ENCODE measurements around the gene ARID1B. TPM values are rescaled to one million over a fixed set of nuclear protein-coding genes. Genes with fewer than 3 reads are reported as not detected.

ARID1B gene
- total RNA-seq, 1 experiment from 2014 or later, result 24.2 TPM

DNA sequence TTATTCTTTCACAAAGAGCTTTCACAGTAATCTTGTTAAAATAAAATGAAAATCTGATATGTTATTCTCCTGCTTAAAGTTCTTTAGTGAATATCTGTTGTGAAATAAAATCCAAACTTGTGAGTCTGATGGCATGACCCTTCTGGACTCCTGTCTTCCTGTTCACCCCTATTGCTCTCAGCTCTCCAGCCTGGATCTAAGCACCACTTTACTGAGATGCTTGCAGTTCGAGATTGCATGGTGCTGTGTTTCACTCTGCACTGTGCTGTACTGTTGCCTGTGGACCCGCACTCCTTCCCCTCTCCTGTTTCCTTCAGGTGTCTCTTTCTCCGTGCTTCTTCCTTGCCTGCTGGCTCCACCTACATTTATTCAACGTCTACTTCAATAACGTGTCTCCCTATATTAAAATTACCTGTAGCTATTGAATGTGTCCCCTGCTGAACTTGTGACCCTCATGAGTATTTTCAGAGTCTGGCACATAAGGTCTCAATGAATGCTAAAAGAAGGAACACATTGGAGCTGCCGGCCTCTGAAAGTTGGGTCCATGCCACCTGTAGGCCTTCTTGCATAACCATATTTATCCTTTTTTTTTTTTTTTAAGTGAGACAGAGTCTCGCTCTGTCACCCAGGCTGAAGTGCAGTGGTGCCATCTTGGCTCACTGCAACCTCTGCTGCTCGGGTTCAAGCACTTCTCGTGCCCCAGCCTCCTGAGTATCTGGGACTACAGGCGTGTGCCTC, 100.1 kb downstream of the ARID1B start:
- H3K4me1 ChIP-seq (ENCODE audit: insufficient read depth, low read length), result no peaks in the 10 kb centered on the region
- H3K9ac ChIP-seq (ENCODE audit: low read length), result no peak overlapping the region
- DNase-seq (no peak), ATAC-seq (no peak)
- no peaks in the 10 kb centered on the region for H3K36me3 ChIP-seq (ENCODE audit: low read depth, low read length)
- BruUV-seq (replicated peaks), result no TSS peak
- ChIA-PET POLR2A (ENCODE audit: unreplicated experiment) (no interaction called here), CTCF (no interaction called here)
- no peaks in the 10 kb centered on the region for H3F3A ChIP-seq (ENCODE audit: low read length, unreplicated experiment)
- TF ChIP-seq EZH2 (IDR thresholded peaks at IDR 0.05; ENCODE audit: low read length, unreplicated experiment) (no peak), EZH2phosphoT487 (IDR thresholded peaks at IDR 0.05; ENCODE audit: borderline replicate concordance, low read length) (no peak)
- TF ChIP-seq, protein P1, sequence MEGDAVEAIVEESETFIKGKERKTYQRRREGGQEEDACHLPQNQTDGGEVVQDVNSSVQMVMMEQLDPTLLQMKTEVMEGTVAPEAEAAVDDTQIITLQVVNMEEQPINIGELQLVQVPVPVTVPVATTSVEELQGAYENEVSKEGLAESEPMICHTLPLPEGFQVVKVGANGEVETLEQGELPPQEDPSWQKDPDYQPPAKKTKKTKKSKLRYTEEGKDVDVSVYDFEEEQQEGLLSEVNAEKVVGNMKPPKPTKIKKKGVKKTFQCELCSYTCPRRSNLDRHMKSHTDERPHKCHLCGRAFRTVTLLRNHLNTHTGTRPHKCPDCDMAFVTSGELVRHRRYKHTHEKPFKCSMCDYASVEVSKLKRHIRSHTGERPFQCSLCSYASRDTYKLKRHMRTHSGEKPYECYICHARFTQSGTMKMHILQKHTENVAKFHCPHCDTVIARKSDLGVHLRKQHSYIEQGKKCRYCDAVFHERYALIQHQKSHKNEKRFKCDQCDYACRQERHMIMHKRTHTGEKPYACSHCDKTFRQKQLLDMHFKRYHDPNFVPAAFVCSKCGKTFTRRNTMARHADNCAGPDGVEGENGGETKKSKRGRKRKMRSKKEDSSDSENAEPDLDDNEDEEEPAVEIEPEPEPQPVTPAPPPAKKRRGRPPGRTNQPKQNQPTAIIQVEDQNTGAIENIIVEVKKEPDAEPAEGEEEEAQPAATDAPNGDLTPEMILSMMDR (conservative IDR thresholded peaks at IDR 0.05; ENCODE audit: low read depth, low read length), result no peak
- no peak overlapping the region for H2AFZ ChIP-seq (ENCODE audit: low read length)
- H3K4me2 ChIP-seq (ENCODE audit: low read length), result no peak overlapping the region
- H4K20me1 ChIP-seq (ENCODE audit: low read length), result no peaks in the 10 kb centered on the region
- H3K9me2 ChIP-seq (replicated peaks; ENCODE audit: low read length), result no peaks in the 10 kb centered on the region
- H3K27me3 ChIP-seq (ENCODE audit: low read length), result no peaks in the 10 kb centered on the region
- intact Hi-C loops (cut with micrococcal nuclease), result no loop called here
- no peaks in the 10 kb centered on the region for H3K9me3 ChIP-seq (ENCODE audit: low read length)
- H3K4me3 ChIP-seq (ENCODE audit: low read length), result no peak overlapping the region
- peaks cover 88% of the 10 kb centered on the region for H3K79me2 ChIP-seq (ENCODE audit: low read length)
- no peak overlapping the region for H3K27ac ChIP-seq (ENCODE audit: low read length)

DNA sequence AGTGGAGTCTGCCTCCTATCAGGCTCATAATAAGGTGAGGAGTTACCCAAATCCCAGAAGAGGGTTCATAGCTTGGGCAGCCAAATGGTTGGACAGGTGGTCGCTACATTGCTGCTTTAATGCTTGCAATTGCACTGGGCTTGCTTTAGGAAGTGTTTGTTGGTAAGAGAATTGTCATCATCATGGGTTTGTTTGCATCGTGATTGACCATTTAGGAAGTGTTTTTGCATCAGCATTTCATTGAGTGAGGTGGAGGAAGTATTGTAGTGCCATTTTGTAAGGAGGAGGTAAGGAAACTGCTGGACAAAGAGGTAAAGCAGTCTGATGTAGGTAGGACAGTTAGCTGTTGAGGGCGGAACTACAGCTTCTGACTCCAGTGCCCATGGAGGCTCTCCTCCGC, 101.5 kb downstream of the ARID1B start:
- POLR2A ChIA-PET (ENCODE audit: unreplicated experiment), result no interaction called here
- intact Hi-C loops (cut with micrococcal nuclease), result no loop called here

DNA sequence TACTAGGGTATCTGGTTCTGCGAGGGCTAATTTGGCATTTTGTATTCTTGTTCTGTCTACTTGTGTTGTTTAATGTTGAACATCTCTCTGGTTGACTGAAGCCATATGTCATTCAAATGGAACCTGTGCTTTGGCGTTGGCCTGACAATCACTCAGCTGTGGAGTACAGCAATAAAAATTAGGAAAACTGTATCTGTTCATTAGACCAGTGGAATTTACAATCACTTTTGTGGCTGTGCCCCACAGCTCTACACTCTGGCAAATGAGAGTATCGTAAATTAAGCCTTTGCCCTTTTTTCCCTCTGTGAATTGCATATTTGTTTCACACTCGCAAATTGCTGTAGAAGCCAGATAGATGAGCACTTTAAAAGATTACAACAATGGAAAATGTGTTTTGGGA, 102.0 kb downstream of the ARID1B start:
- no peak for ATAC-seq
- TF ChIP-seq EZH2phosphoT487 (IDR thresholded peaks at IDR 0.05; ENCODE audit: borderline replicate concordance, low read length), result no peak
- TF ChIP-seq, protein P1 (conservative IDR thresholded peaks at IDR 0.05; ENCODE audit: low read depth, low read length), result no peak
- TF ChIP-seq EZH2 (IDR thresholded peaks at IDR 0.05; ENCODE audit: low read length, unreplicated experiment), result no peak
- DNase-seq, result no peak
- H3K9ac ChIP-seq (ENCODE audit: low read length), result no peak overlapping the region
- H3K79me2 ChIP-seq (ENCODE audit: low read length), result peaks cover 89% of the 10 kb centered on the region
- H3K27ac ChIP-seq (ENCODE audit: low read length), result no peak overlapping the region
- no peaks in the 10 kb centered on the region for H3K9me2 ChIP-seq (replicated peaks; ENCODE audit: low read length)
- no peaks in the 10 kb centered on the region for H3K9me3 ChIP-seq (ENCODE audit: low read length)
- intact Hi-C loops (cut with micrococcal nuclease), result no loop called here
- no TSS peak for BruUV-seq (replicated peaks)
- no peak overlapping the region for H3K4me2 ChIP-seq (ENCODE audit: low read length)
- H3K27me3 ChIP-seq (ENCODE audit: low read length), result no peaks in the 10 kb centered on the region
- POLR2A ChIA-PET (ENCODE audit: unreplicated experiment), result no interaction called here
- H4K20me1 ChIP-seq (ENCODE audit: low read length), result no peaks in the 10 kb centered on the region
- CTCF ChIA-PET, result no interaction called here
- H3F3A ChIP-seq (ENCODE audit: low read length, unreplicated experiment), result no peaks in the 10 kb centered on the region
- peaks cover 6% of the 10 kb centered on the region for H3K4me1 ChIP-seq (ENCODE audit: insufficient read depth, low read length)
- no peak overlapping the region for H3K4me3 ChIP-seq (ENCODE audit: low read length)
- H2AFZ ChIP-seq (ENCODE audit: low read length), result no peak overlapping the region
- H3K36me3 ChIP-seq (ENCODE audit: low read depth, low read length), result no peaks in the 10 kb centered on the region

More for the DNA sequence above, 101.5 kb downstream of the ARID1B start:
- no peaks in the 10 kb centered on the region for H3K27me3 ChIP-seq (ENCODE audit: low read length)
- no peak overlapping the region for H2AFZ ChIP-seq (ENCODE audit: low read length)
- no peaks in the 10 kb centered on the region for H3K36me3 ChIP-seq (ENCODE audit: low read depth, low read length)
- TF ChIP-seq EZH2 (IDR thresholded peaks at IDR 0.05; ENCODE audit: low read length, unreplicated experiment) (no peak), EZH2phosphoT487 (IDR thresholded peaks at IDR 0.05; ENCODE audit: borderline replicate concordance, low read length) (no peak)
- TF ChIP-seq, protein P1 (conservative IDR thresholded peaks at IDR 0.05; ENCODE audit: low read depth, low read length), result no peak
- H4K20me1 ChIP-seq (ENCODE audit: low read length), result no peaks in the 10 kb centered on the region
- H3K79me2 ChIP-seq (ENCODE audit: low read length), result peaks cover 88% of the 10 kb centered on the region
- H3K4me1 ChIP-seq (ENCODE audit: insufficient read depth, low read length), result peaks cover 4% of the 10 kb centered on the region
- H3K4me2 ChIP-seq (ENCODE audit: low read length), result no peak overlapping the region
- H3K9ac ChIP-seq (ENCODE audit: low read length), result no peak overlapping the region
- H3F3A ChIP-seq (ENCODE audit: low read length, unreplicated experiment), result no peaks in the 10 kb centered on the region
- no peaks in the 10 kb centered on the region for H3K9me3 ChIP-seq (ENCODE audit: low read length)
- DNase-seq, result no peak
- H3K4me3 ChIP-seq (ENCODE audit: low read length), result no peak overlapping the region
- H3K27ac ChIP-seq (ENCODE audit: low read length), result no peak overlapping the region
- CTCF ChIA-PET, result no interaction called here
- no TSS peak for BruUV-seq (replicated peaks)
- ATAC-seq, result no peak
- H3K9me2 ChIP-seq (replicated peaks; ENCODE audit: low read length), result no peaks in the 10 kb centered on the region
